ENCODE results near the gene HOOK2. TPM values are rescaled to one million over a fixed set of nuclear protein-coding genes. Genes with fewer than 3 reads are reported as not detected.

HOOK2 gene
- total and polyA plus RNA-seq, 2 donors (not counting 1 experiment from before 2014, with no cell fraction given) = 6.6 to 26.6 TPM

DNA sequence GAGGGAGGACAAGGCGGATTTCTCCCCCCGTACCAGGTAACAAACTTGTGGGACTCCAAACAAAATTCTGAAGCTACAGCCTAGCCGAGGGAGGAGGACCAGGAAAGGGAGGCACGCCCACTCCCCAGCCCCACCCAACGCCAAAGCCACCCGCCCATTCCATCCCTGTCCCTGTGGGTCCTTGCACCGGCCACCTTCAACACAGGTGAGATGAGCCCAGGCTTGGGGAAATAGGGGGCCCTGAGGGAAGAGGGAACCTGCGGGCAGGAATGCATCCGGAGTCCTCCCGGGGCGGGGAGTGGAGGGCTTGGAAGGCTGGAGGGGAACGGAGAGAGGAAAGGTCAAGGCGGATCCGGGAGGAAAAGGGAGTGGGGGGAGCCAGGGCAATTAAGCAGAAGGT lies 23.7 kb downstream of the HOOK2 start, which contains the start of gene BEST2:
BEST2 (plus strand) TSS at position 157 of the 400 bp plus-strand sequence. CDS start 802 bp downstream, outside the sequence.
- H3K27ac ChIP-seq (ENCODE audit: insufficient read depth, low read length) = no peak within 1 kb of the TSS
- TF ChIP-seq EZH2 (IDR thresholded peaks at IDR 0.05; ENCODE audit: low read length, missing control alignments) = no peak
- TF ChIP-seq, protein P1, sequence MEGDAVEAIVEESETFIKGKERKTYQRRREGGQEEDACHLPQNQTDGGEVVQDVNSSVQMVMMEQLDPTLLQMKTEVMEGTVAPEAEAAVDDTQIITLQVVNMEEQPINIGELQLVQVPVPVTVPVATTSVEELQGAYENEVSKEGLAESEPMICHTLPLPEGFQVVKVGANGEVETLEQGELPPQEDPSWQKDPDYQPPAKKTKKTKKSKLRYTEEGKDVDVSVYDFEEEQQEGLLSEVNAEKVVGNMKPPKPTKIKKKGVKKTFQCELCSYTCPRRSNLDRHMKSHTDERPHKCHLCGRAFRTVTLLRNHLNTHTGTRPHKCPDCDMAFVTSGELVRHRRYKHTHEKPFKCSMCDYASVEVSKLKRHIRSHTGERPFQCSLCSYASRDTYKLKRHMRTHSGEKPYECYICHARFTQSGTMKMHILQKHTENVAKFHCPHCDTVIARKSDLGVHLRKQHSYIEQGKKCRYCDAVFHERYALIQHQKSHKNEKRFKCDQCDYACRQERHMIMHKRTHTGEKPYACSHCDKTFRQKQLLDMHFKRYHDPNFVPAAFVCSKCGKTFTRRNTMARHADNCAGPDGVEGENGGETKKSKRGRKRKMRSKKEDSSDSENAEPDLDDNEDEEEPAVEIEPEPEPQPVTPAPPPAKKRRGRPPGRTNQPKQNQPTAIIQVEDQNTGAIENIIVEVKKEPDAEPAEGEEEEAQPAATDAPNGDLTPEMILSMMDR (conservative IDR thresholded peaks at IDR 0.05 in 1 of 2, IDR thresholded peaks at IDR 0.05 in 1 of 2; ENCODE audit: low read depth in 1 of 2, low read length in 2 of 2) = no peak
- H3K9me3 ChIP-seq (ENCODE audit: control insufficient read depth, insufficient read depth, low read depth, low read length) = no peaks in the 10 kb centered on the region
- H2AFZ ChIP-seq (ENCODE audit: low read length) = no peak within 1 kb of the TSS
- peaks cover 16% of the 10 kb centered on the region for H3K27me3 ChIP-seq (ENCODE audit: control insufficient read depth, insufficient read depth, low read length)
- H3K4me3 ChIP-seq (replicated peaks in 1 of 4; ENCODE audit: control extremely low read depth in 1 of 4, insufficient read depth in 1 of 4, low read depth in 3 of 4, low read length in 4 of 4) = no peak within 1 kb of the TSS
- H3K36me3 ChIP-seq (ENCODE audit: control insufficient read depth, insufficient read depth, low read length) = peaks cover 7% of the 10 kb centered on the region
- DNase-seq (ENCODE audit: low read depth in 2 of 2) = no peak
- H3K9ac ChIP-seq (ENCODE audit: insufficient read depth, low read length) = no peak within 1 kb of the TSS
- H3K4me2 ChIP-seq (ENCODE audit: extremely low read depth, insufficient read depth, low read length) = no peak within 1 kb of the TSS
- H4K20me1 ChIP-seq (ENCODE audit: control insufficient read depth, extremely low read depth, insufficient read depth, low read length) = no peaks in the 10 kb centered on the region
- peaks cover 6% of the 10 kb centered on the region for H3K4me1 ChIP-seq (ENCODE audit: control insufficient read depth, extremely low read depth, insufficient read depth, low read length)
- no peaks in the 10 kb centered on the region for H3K79me2 ChIP-seq (ENCODE audit: control insufficient read depth, insufficient read depth, low read length)

DNA sequence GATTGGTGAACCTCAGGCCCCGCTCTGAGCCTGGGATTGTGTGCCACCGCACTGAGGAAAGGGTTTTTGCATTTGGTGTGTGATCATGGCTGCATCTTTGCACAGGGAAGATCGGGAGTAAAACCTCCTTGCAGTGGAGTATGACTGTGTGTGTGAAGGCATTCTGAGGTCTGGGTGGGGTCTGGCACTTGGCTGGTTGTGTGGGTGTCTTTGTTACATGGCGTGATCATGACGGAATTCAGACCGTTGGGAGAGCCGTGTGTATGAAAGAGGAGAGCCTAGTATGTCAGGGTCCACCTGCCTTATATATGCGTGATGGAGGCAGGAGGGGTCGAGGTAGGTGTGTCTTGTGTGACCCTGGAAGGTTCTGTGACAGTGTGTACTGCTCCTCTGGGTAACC lies 24.5 kb downstream of the HOOK2 start:
- peaks cover 6% of the 10 kb centered on the region for H3K4me1 ChIP-seq (ENCODE audit: control insufficient read depth, extremely low read depth, insufficient read depth, low read length)
- peaks cover 9% of the 10 kb centered on the region for H3K36me3 ChIP-seq (ENCODE audit: control insufficient read depth, insufficient read depth, low read length)
- H4K20me1 ChIP-seq (ENCODE audit: control insufficient read depth, extremely low read depth, insufficient read depth, low read length) = no peaks in the 10 kb centered on the region
- no peak overlapping the region for H2AFZ ChIP-seq (ENCODE audit: low read length)
- TF ChIP-seq, protein P1 (conservative IDR thresholded peaks at IDR 0.05 in 1 of 2, IDR thresholded peaks at IDR 0.05 in 1 of 2; ENCODE audit: low read depth in 1 of 2, low read length in 2 of 2) = no peak
- TF ChIP-seq EZH2 (IDR thresholded peaks at IDR 0.05; ENCODE audit: low read length, missing control alignments) = peak; percentile 5
- H3K27me3 ChIP-seq (ENCODE audit: control insufficient read depth, insufficient read depth, low read length) = peaks cover 16% of the 10 kb centered on the region
- no peak overlapping the region for H3K9ac ChIP-seq (ENCODE audit: insufficient read depth, low read length)
- H3K79me2 ChIP-seq (ENCODE audit: control insufficient read depth, insufficient read depth, low read length) = no peaks in the 10 kb centered on the region
- H3K9me3 ChIP-seq (ENCODE audit: control insufficient read depth, insufficient read depth, low read depth, low read length) = no peaks in the 10 kb centered on the region
- no peak overlapping the region for H3K4me2 ChIP-seq (ENCODE audit: extremely low read depth, insufficient read depth, low read length)
- peak in 1 of 2 donors; percentile 49 for DNase-seq (ENCODE audit: low read depth in 2 of 2)
- no peak overlapping the region for H3K27ac ChIP-seq (ENCODE audit: insufficient read depth, low read length)
- H3K4me3 ChIP-seq (replicated peaks in 1 of 4; ENCODE audit: control extremely low read depth in 1 of 4, insufficient read depth in 1 of 4, low read depth in 3 of 4, low read length in 4 of 4) = no peak overlapping the region

DNA sequence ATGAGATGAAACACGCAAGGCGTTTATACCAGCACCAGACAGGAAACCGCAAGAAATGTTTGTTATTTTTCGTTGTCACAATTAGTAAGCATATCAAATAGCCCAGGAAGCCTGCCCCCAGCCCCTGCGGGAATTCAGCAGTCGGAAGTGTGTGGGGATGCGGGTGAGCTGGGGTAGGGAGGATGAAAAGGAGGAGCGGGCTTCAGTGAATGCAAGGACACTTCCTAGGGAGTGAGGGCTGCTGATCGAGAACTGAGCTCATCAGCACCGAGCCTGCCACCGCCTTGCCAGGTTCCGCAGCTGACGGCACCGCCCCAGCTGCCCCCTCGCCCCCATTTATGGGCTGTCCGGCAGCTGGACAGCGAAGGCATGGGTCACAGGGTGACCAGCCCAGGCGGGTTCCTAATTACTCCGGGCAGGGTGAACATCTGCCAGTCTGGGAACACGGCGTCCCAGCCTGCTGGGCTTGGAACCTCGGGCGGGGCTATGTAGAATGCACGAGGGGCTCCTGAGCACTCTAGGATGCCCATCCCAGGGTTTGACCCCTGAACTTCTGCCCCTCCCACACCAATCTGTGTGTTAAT lies 25.3 kb downstream of the HOOK2 start:
- no peak overlapping the region for H3K27ac ChIP-seq (ENCODE audit: insufficient read depth, low read length)
- peaks cover 6% of the 10 kb centered on the region for H3K4me1 ChIP-seq (ENCODE audit: control insufficient read depth, extremely low read depth, insufficient read depth, low read length)
- no peak overlapping the region for H3K9ac ChIP-seq (ENCODE audit: insufficient read depth, low read length)
- no peak overlapping the region for H3K4me3 ChIP-seq (replicated peaks in 1 of 4; ENCODE audit: control extremely low read depth in 1 of 4, insufficient read depth in 1 of 4, low read depth in 3 of 4, low read length in 4 of 4)
- no peaks in the 10 kb centered on the region for H4K20me1 ChIP-seq (ENCODE audit: control insufficient read depth, extremely low read depth, insufficient read depth, low read length)
- H3K36me3 ChIP-seq (ENCODE audit: control insufficient read depth, insufficient read depth, low read length) = peaks cover 16% of the 10 kb centered on the region
- H2AFZ ChIP-seq (ENCODE audit: low read length) = no peak overlapping the region
- TF ChIP-seq, protein P1 (conservative IDR thresholded peaks at IDR 0.05 in 1 of 2, IDR thresholded peaks at IDR 0.05 in 1 of 2; ENCODE audit: low read depth in 1 of 2, low read length in 2 of 2) = no peak
- no peak for TF ChIP-seq EZH2 (IDR thresholded peaks at IDR 0.05; ENCODE audit: low read length, missing control alignments)
- H3K27me3 ChIP-seq (ENCODE audit: control insufficient read depth, insufficient read depth, low read length) = peaks cover 16% of the 10 kb centered on the region
- H3K79me2 ChIP-seq (ENCODE audit: control insufficient read depth, insufficient read depth, low read length) = no peaks in the 10 kb centered on the region
- peak; percentile 41 to 44 for DNase-seq (ENCODE audit: low read depth in 2 of 2)
- no peak overlapping the region for H3K4me2 ChIP-seq (ENCODE audit: extremely low read depth, insufficient read depth, low read length)
- H3K9me3 ChIP-seq (ENCODE audit: control insufficient read depth, insufficient read depth, low read depth, low read length) = no peaks in the 10 kb centered on the region

Data from fibroblast of lung (primary cell).